Measurements from ENCODE around the gene PPARD. TPM values are rescaled to one million over a fixed set of nuclear protein-coding genes. Genes with fewer than 3 reads are reported as not detected.
A peak's percentile ranks its signal among the peaks of the same experiment; 100 is the strongest.

Gene PPARD
- total RNA-seq, result 27.1 and 29.1 TPM in 2 replicates

GRCh38 chr6:35342258-35343091, at the start of gene PPARD:
PPARD (plus strand) TSS chr6:35342558; CDS start chr6:35411088, 68,530 bp downstream.
- Mint-ChIP-seq H3K4me1 (ENCODE audit: low read depth) (peaks cover 35% of the 10 kb centered on the region), H3K36me3 (ENCODE audit: low read depth) (peaks cover 30% of the 10 kb centered on the region)
- intact Hi-C loops (cut with micrococcal nuclease), result loop anchor here (1.0 kb wide), 5 partner anchors 40 to 126 kb away; partner anchors contain the start of genes DEF6 and RPL10A

GRCh38 chr6:35293681-35294080, 48.7 kb upstream of the PPARD start:
- intact Hi-C loops (cut with micrococcal nuclease), result no loop called here
- Mint-ChIP-seq H3K4me1 (ENCODE audit: low read depth) (peaks cover 10% of the 10 kb centered on the region), H3K27me3 (ENCODE audit: low read depth) (no peaks in the 10 kb centered on the region)

More at GRCh38 chr6:35342258-35343091, at the start of gene PPARD:
- Mint-ChIP-seq H3K4me3 (ENCODE audit: low read depth) (peak within 1 kb of the TSS; percentile 98), H3K27ac (peak within 1 kb of the TSS; percentile 87), H3K9me3 (no peaks in the 10 kb centered on the region), H3K27me3 (ENCODE audit: low read depth) (no peaks in the 10 kb centered on the region)
- peak; percentile 96 for DNase-seq (ENCODE audit: low spot score)

GRCh38 chr6:35294308-35294945, 47.9 kb upstream of the PPARD start:
- Mint-ChIP-seq H3K36me3 (ENCODE audit: low read depth) (peaks cover 58% of the 10 kb centered on the region), H3K27me3 (ENCODE audit: low read depth) (no peaks in the 10 kb centered on the region), H3K4me3 (ENCODE audit: low read depth) (no peak overlapping the region), H3K9me3 (no peaks in the 10 kb centered on the region), H3K4me1 (ENCODE audit: low read depth) (peaks cover 16% of the 10 kb centered on the region), H3K27ac (no peak overlapping the region)
- DNase-seq (ENCODE audit: low spot score), result no peak
- intact Hi-C loops (cut with micrococcal nuclease), result no loop called here

More at GRCh38 chr6:35293681-35294080, 48.7 kb upstream of the PPARD start:
- Mint-ChIP-seq H3K36me3 (ENCODE audit: low read depth) (peaks cover 56% of the 10 kb centered on the region), H3K27ac (no peak overlapping the region), H3K4me3 (ENCODE audit: low read depth) (no peak overlapping the region), H3K9me3 (no peaks in the 10 kb centered on the region)
- DNase-seq (ENCODE audit: low spot score), result no peak

DNA sequence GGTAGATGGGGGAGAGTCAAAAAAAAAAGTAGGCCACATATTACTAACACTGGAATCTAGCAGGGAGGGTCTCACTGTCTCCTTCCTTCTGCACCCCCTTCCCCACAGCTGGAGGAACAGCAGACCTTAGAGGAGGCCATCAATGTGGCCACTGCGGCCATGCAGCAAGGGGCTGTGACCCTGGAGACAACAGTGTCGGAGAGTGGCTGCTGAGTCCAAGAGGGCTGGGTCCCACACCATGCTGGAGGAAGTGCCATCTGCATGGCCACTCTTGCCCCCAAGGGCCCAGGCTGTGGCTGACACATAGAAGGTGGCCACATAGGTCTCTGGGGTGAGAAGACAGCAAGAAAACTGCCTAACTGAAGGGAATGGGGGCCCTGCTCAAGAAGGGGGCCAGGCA, 47.3 kb upstream of the PPARD start:
- intact Hi-C loops (cut with micrococcal nuclease), result no loop called here
- DNase-seq (ENCODE audit: low spot score), result no peak
- peaks cover 21% of the 10 kb centered on the region for H3K4me1 Mint-ChIP-seq (ENCODE audit: low read depth)
- H3K36me3 Mint-ChIP-seq (ENCODE audit: low read depth), result peaks cover 60% of the 10 kb centered on the region
- H3K27ac Mint-ChIP-seq, result no peak overlapping the region
- no peak overlapping the region for H3K4me3 Mint-ChIP-seq (ENCODE audit: low read depth)
- no peaks in the 10 kb centered on the region for H3K9me3 Mint-ChIP-seq
- H3K27me3 Mint-ChIP-seq (ENCODE audit: low read depth), result no peaks in the 10 kb centered on the region

DNA sequence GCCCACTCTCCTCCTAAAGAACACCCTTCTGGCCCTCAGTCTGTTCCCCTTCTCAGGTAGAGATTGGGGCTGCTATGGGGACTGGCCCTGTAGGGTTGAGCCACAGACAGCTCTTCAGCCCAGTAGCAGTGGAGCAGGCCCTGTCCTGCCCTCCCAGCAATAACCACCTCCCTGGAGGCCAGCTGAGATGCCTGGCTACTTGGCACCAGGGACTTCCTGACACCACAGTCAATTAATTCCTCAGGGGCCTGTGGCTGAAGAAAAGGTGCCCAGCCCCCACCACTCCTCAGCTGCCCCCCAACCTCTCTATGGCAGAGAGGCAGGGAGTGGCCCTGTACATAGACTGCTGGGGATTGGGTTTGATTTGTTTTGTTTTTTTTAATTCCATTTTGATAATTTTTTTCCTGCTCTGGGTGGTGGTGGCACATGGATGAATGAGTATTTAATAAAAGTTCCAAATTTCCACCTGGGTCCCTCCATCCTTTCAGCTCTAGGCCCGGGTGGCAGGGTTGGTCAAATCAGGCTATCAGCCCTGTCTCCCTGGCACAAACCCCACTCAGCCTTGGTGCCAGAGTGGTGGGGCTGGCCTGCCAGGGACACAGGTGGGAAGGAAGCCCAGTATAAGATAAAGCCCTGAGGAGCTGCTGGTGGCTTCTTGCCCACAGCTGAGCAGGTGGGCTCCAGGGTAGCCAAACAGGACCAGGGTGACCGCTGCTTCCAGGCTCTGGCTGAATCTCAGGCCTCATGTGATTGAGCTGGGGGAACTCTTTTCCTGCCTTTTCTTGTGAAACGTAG, 46.6 kb upstream of the PPARD start:
- H3K9me3 Mint-ChIP-seq, result no peaks in the 10 kb centered on the region
- H3K4me1 Mint-ChIP-seq (ENCODE audit: low read depth), result peaks cover 28% of the 10 kb centered on the region
- H3K36me3 Mint-ChIP-seq (ENCODE audit: low read depth), result peaks cover 61% of the 10 kb centered on the region
- no peaks in the 10 kb centered on the region for H3K27me3 Mint-ChIP-seq (ENCODE audit: low read depth)
- intact Hi-C loops (cut with micrococcal nuclease), result no loop called here
- no peak overlapping the region for H3K4me3 Mint-ChIP-seq (ENCODE audit: low read depth)
- no peak overlapping the region for H3K27ac Mint-ChIP-seq
- DNase-seq (ENCODE audit: low spot score), result no peak

DNA sequence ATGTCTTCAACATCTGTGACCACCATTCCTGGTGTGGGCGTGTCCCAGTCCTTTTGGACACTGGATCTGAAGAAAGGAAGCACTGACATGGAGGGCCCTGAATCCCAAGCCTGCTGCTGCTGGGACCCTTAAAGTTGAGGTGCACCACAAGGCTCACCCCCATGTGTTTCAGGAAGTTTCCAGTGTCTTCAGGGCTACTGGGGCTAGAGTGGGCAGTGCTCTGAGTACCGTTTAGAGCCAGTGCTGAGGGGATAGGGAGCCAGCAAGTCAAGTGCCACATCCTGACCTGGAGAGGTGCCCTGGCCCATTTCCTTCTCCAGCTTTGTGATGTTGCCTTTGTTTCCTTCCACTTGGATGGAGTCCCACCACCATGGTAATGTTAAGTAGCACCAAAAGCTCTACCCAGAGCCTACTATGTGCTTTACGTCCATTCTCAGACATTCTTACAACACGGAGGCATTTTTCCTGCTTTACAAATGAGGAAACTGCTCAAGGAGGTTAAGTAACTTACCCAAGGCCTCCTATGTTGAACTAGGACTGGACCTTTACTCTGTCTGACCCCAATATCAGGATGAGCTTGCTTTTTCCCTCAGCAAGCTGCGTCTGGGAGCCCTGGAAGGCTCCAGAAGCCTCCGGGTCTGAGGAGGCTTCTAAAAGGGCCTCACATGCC, 45.3 kb upstream of the PPARD start:
- no peak for DNase-seq (ENCODE audit: low spot score)
- Mint-ChIP-seq H3K4me1 (ENCODE audit: low read depth) (peaks cover 36% of the 10 kb centered on the region), H3K27ac (peak overlapping the region; percentile 87), H3K9me3 (no peaks in the 10 kb centered on the region), H3K4me3 (ENCODE audit: low read depth) (peak overlapping the region; percentile 79), H3K27me3 (ENCODE audit: low read depth) (no peaks in the 10 kb centered on the region), H3K36me3 (ENCODE audit: low read depth) (peaks cover 56% of the 10 kb centered on the region)
- intact Hi-C loops (cut with micrococcal nuclease), result loop anchor here (1.0 kb wide), 3 partner anchors 30 to 152 kb away; partner anchors contain the start of gene PPARD

DNA sequence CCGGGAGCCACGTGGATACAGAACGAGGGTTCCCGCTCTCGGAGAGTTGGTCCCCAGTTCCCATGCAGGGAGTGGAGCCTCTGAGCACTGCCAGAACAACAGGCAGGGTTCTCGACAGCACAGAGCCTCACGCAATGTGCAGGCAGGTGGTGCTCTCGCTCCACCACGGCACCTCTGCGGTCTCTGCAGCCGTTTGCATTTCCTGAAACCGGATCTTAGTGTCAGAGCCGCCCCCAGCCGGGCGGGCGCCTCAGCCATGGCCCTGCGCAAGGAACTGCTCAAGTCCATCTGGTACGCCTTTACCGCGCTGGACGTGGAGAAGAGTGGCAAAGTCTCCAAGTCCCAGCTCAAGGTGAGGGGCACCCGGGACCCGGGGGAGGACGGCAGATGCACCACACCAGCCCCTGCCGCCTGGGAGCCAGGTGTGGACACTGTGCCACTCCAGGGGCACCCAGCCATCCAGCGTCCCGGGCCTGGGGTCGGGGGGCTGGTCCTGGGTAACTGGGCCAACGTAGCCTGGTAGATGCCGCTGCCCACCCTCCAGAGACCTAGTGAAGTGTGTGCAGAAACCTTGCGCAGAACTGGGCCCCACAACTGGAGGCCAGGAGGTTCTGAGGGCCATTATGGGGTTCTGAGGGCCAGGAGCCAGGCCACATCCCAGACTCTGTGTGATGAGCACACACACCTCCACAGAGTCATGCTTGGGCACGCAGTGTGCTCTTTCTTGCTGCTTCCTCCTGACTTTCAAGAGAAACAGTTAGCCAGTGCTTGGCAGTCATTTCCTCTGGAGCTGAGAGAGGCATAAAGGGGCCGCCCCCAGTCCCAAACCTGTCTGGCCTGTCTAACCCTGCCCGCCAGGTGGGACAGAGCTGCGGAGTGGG, 44.5 kb upstream of the PPARD start, which contains the start of gene DEF6:
Gene DEF6, plus strand, starts transcription at position 218 of the 881 bp plus-strand sequence. Its CDS starts 39 bp downstream, at position 257.
- Mint-ChIP-seq H3K27me3 (ENCODE audit: low read depth) (no peaks in the 10 kb centered on the region), H3K27ac (peak within 1 kb of the TSS; percentile 87), H3K4me3 (ENCODE audit: low read depth) (peak within 1 kb of the TSS; percentile 79), H3K9me3 (no peaks in the 10 kb centered on the region), H3K36me3 (ENCODE audit: low read depth) (peaks cover 51% of the 10 kb centered on the region), H3K4me1 (ENCODE audit: low read depth) (peaks cover 38% of the 10 kb centered on the region)
- intact Hi-C loops (cut with micrococcal nuclease), result loop anchor here (1.0 kb wide), 3 partner anchors 29 to 151 kb away; partner anchors contain the start of gene PPARD
- DNase-seq (ENCODE audit: low spot score), result peak; percentile 85

DNA sequence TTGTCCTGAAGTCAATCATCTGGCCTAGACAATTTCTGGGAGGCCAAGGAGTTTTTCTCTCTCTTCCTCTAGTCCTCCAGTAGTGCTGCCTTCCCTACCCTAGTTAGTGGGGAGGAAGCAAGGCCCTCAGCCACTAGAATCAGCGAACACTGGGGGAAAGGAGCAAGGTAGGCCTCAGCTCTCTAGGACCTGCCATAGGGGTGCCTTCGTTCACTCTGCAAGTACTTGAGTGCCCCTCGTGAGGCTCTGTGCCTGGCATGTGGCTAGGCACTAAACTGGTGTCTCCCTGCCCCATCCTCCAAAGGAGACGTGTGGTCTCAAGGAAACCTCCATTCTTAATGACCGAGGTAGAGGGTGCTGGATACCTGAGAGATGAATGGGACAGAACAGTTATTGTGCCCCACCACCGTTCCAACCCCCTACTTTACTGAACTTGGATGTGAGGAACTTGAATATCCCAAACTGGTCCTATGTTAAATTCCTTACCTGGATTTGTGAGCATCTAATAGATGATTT, 43.7 kb upstream of the PPARD start:
- peaks cover 57% of the 10 kb centered on the region for H3K36me3 Mint-ChIP-seq (ENCODE audit: low read depth)
- no peak for DNase-seq (ENCODE audit: low spot score)
- H3K4me3 Mint-ChIP-seq (ENCODE audit: low read depth), result peak overlapping the region; percentile 79
- H3K9me3 Mint-ChIP-seq, result no peaks in the 10 kb centered on the region
- H3K4me1 Mint-ChIP-seq (ENCODE audit: low read depth), result peaks cover 45% of the 10 kb centered on the region
- H3K27ac Mint-ChIP-seq, result peak overlapping the region; percentile 87
- intact Hi-C loops (cut with micrococcal nuclease), result no loop called here
- H3K27me3 Mint-ChIP-seq (ENCODE audit: low read depth), result no peaks in the 10 kb centered on the region

GRCh38 chr6:35299674-35300073, 42.7 kb upstream of the PPARD start:
- Mint-ChIP-seq H3K4me1 (ENCODE audit: low read depth) (peaks cover 49% of the 10 kb centered on the region), H3K36me3 (ENCODE audit: low read depth) (peaks cover 59% of the 10 kb centered on the region), H3K27ac (peak overlapping the region; percentile 90), H3K4me3 (ENCODE audit: low read depth) (peak overlapping the region; percentile 79), H3K27me3 (ENCODE audit: low read depth) (no peaks in the 10 kb centered on the region), H3K9me3 (no peaks in the 10 kb centered on the region)
- intact Hi-C loops (cut with micrococcal nuclease), result loop anchor here (5.0 kb wide), 1 partner anchor 433 kb away; no protein-coding TSS in a partner anchor
- DNase-seq (ENCODE audit: low spot score), result no peak

DNA sequence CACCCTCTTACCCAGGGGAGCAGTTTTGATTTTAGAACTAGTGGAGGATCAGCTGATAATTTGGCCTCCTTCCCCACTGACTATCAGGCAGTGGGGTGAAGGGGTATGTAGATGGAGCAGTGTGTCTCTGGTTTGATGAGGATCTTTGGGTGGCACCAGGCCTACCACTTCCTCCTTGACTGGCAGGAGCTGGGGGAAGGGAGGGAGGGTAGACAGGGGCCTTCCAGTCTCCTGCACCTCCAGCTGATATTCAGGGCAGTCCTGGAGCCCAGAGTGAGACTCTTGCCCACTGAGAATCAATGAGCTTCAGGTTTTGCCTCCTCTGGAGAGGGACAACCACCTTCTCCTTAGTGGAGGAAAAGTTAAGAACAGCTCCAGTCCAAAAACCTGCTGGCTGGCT, 41.5 kb upstream of the PPARD start:
- Mint-ChIP-seq H3K27me3 (ENCODE audit: low read depth) (no peaks in the 10 kb centered on the region), H3K36me3 (ENCODE audit: low read depth) (peaks cover 48% of the 10 kb centered on the region), H3K27ac (peak overlapping the region; percentile 90), H3K9me3 (no peaks in the 10 kb centered on the region), H3K4me3 (ENCODE audit: low read depth) (peak overlapping the region; percentile 79), H3K4me1 (ENCODE audit: low read depth) (peaks cover 50% of the 10 kb centered on the region)
- DNase-seq (ENCODE audit: low spot score), result no peak
- intact Hi-C loops (cut with micrococcal nuclease), result loop anchor here (5.0 kb wide), 1 partner anchor 431 kb away; no protein-coding TSS in a partner anchor
